Measurements from ENCODE around the gene PCED1B.
"Not testable (repeated sequence)": the region's sequence is repeated elsewhere in the genome, so short reads cannot be mapped to it uniquely, and the experiment has no call there.

Gene PCED1B

DNA sequence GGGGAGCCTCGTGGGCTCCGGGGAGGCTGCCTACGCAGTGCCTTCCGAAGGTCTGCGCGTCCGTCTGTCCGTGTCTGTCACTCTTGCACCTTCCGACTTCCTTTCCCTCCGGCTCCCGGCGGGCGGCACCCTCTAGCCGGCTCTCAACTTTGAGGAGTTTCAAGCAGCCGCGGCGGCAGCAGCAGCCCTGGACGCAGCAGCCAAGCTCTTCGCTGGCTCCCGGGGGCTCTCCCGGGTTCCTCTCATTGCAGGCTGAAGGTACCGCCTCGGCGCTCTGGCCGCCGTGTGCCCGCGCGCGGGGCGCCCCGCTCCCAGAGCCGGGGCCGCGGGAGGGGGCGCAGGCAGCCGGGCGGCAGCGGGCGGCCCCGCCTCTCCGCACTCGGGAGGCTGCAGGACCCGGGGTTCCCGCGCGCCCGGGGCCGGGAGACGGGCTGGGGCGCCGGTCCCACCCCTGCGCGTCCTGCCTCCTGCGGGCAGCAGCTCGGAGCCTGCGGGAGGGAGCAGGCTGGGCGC lies at the start of gene PCED1B, which contains the start of gene AMIGO2:
Gene PCED1B, plus strand, starts transcription at position 154 of the 513 bp plus-strand sequence. CDS start 155,443 bp downstream, outside the sequence.
Gene AMIGO2, minus strand, starts transcription at position 492 of the 513 bp plus-strand sequence. CDS start 957 bp downstream, outside the sequence.
- peak; percentile 52 for DNase-seq (ENCODE audit: low read depth)

DNA sequence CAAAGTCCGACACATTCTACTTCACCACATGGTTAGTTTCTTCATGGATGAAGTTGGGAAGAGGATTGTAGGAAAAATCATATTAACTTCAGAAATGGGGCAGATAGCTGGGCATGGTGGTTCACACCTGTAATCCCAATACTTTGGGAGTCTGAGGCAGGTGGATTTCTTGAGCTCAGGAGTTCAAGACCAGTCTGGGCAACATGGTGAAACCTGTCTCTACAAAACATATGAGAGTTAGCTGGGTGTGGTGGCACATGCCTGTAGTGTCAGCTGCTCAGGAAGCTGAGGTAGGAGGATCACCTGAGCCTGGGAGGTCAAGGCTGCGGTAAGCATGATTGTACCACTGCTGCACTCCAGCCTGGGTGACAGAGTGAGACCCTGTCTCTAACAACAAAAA lies 49.5 kb upstream of the PCED1B start:
- no peak for DNase-seq (ENCODE audit: low read depth)

DNA sequence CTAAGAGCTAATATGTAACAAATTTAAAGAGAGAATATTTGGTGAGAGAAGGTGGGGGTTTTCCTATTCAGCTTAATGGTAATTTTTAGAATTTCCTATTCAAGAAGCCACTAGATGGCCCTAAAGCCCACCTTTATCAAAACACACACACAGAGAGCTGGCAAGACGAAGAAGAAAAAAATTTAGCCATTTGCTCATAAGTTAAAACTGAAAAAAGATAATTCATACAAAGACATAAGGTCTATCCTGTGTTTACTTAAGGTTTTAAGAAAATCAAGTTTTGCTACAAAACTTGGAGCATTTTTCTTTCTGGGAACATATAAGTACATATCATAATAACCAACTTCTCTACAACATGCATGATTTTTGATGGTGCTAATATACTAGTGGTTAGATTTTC lies 46.8 kb upstream of the PCED1B start:
- no peak for DNase-seq (ENCODE audit: low read depth)

DNA sequence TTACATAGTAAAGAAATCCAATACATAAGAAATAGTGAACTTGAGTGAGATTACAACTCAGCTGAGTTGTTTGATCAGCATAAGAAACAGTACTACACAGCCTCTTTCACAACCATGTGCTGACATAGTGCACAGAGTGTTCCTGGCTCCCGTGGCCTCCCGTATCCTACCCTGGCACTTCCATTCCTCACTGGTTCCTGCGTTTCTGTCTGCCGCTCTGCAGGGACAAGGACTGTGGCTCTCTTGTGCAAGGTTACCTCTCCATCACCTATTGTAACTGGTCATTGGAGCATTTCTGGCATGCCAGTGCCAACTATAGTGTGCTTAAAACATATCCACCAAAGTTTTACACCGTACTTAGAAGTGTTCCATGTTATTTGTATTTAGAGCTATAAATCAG lies 46.3 kb upstream of the PCED1B start:
- no peak for DNase-seq (ENCODE audit: low read depth)

DNA sequence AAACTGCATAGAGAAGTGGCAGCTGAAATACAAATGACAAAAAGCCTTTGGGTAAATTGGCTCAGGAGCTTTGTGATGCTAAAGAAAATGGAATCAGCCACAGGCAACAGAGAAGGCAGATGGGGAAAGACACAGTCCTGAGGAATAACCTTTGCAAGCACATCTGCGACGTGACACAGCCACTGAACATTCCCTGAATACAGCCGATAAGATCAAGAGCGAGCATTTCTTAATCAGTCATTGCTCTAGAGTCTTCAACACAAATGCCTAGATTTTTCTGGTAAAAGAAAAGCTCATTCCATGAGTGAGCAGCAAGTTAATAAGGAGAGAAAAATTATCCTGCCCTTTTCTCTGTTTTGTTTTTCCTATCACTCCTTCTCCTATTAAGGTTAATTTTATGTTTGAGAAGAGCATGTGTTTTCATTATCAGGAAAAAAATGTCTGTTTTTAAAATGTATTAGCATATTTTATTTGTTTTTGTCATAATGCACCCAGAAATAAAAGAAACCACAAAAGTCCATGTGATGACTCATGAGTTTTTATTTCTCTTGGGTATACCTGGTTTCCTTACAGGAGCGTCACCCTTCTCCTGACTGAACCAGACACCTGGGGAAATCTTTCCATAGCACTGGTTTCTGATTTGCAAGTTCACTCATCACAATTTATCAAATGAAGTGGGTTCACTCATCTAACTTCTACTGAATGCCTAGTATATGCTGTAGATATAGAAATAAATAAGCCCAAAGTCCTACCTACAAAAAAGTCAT lies 45.4 kb upstream of the PCED1B start:
- no peak for DNase-seq (ENCODE audit: low read depth)

DNA sequence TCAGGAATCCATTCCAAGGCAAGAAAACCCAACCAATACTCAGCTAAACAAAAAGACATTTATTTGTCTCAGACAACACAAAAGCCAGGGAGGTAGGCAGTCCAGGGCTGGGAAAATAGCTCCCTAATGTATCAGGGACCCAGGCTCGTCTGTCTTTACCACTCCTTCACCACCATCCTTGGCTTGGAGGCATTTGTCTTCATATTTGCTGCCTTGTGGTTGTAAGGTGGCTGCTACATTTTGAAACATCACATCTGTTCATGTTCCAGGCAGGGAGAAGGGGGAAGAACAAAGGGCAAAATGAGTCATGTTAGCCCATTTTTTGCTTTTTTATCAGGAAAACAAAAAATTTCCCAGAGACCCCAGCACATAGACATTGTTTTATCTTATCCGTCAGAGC lies 44.8 kb upstream of the PCED1B start:
- no peak for DNase-seq (ENCODE audit: low read depth)

DNA sequence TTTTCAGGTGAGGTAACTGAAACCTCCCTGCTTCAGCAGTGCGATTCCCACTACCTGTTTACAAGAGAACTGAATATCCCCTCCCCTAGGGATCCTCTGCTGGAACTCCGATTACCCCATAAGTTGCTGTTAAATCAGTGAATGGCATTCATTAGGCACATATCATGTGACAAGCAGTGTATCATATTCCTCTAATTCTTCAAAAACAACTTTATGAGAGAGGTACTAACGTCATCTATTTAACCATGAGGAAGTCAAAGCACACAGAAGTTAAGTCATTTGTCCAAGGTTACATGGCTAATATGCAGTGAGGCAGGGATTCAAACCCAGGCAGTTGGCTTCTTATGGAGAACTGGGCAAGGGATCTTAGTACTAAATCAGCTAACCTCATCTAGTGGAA lies 43.9 kb upstream of the PCED1B start:
- DNase-seq (ENCODE audit: low read depth) = no peak

DNA sequence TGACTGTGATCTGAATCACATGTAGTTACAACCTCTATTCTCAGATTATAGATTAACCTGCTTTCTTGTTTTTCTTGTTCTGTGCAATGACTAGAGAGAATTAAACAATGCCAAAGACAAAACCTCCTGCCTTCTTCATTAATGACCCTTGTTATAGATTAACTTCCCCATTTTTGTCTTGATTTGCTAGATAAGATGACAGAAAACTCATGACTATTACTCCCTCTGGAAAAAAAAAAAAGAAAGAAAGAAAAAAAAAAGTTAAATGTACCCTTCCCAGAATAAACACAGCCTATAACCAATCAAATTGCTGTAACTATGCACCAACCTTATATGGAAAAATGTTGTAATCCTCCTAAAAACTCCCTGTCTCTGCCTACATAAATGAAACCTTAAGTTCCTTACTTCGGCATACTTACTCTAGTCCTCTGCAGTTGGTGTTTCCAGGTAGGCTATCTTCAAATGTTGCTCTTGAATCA lies 41.1 kb upstream of the PCED1B start:
- DNase-seq (ENCODE audit: low read depth) = no peak

DNA sequence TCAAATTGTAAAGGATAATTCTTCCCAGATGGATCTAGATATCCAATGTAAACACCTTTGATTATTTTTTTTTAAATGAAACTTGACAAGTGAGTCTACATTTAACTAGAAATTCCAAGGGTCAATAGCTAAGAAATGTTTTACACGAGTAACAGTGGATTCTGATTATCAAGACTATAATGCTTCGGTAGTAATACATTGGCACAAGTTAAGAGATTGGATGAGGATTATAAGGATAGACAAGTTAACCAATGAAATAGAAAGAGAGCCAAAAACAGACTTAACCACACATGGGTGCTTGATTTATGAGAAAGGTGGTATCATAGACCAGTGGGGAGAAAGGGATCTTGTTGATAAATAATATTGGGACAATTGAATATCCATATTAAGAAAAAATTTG lies 40.3 kb upstream of the PCED1B start:
- DNase-seq (ENCODE audit: low read depth) = no peak

DNA sequence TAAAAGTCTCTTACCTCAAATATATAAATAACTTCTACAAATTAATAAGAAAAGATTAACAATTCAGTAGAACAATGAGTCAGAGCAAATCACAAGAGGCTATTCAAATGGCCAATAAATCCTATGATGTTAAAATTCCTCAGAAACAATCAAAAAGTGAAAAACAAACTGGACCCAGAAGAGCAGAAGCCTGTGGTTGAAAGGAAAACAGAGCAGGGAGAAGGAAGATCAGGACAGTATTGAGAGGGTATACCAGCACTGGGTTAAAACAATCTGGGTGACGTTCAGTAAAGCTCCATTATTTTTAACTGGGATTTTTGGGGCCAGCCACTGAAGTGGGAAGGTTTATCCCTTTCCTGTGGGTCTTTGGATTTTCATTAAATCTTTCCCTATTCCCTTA lies 39.7 kb upstream of the PCED1B start:
- DNase-seq (ENCODE audit: low read depth) = no peak

DNA sequence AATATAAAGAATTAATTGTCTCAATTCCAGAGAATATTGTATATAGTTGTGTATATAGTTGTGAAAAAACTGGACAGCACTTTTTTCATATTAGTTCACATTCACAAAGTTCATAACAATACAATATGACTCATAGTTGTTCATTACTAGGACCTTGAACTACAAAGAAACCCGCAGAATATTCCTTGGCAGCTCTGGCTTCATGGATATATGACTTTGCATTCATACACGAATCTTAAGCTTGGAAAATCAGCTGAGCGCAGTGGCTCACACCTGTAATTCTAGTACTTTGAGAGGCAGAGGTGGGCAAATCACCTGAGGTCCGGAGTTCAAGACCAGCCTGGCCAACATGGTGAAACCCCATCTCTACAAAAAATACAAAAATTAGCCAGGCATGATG lies 38.1 kb upstream of the PCED1B start:
- DNase-seq (ENCODE audit: low read depth) = no peak

- DNase-seq (ENCODE audit: low read depth) = no peak
Measured at GRCh38 chr12:47048541-47048940, 30.9 kb upstream of the PCED1B start.

DNA sequence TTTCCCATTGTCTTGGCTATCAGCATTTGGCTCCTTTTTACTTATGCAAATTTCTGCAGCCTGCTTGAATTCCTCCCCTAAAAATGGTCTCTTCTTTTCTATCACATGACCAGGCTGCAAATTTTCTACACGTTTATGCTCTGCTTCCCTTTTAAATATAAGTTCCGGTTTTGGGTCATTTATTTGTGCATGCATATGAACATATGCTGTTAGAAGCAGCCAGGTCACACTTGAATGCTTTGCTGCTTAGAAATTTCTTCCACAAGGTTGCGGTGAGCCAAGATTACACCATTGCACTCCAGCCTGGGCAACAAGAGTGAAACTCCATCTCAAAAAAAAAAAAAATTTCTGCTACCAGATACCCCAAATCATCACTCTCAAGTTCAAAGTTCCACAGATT lies 28.1 kb upstream of the PCED1B start:
- not testable (repeated sequence) for DNase-seq (ENCODE audit: low read depth)

DNA sequence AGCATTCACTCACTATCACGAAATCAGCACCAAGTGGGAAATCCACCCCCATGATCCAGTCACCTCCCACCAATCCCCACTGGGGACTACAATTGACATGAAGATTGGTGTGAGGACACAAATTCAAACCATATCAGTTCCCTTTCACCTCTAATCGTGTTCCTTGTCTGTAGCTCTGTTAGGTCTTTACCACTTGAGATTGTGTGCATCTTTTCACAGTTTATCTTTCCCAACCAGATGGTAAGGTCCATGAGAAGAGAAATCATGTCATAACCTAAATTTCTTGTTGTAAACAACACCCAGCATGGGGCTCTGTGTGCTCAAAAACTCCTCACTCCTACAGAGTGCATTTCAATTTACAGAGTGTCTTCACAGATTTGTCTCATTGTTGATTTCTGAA lies 27.1 kb upstream of the PCED1B start:
- no peak for DNase-seq (ENCODE audit: low read depth)

DNA sequence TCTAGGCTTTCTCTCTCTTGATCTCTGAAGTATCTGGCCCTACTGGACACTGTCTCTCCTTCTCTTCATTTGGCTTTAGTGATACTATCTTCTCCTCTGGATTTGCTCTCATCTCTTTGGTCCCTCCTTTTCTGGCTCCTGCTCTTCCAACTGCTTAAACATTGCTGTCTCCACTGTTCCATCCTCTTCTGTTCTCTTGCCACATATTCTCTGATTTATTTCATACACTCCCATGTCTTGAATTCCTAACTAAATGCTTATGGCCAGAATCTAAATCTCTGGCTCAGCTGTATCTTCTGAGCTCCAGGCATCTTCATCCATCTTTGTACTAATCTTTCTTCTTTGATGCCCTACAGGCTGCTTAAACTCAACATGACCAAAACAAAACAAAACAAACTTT lies 25.5 kb upstream of the PCED1B start:
- no peak for DNase-seq (ENCODE audit: low read depth)

DNA sequence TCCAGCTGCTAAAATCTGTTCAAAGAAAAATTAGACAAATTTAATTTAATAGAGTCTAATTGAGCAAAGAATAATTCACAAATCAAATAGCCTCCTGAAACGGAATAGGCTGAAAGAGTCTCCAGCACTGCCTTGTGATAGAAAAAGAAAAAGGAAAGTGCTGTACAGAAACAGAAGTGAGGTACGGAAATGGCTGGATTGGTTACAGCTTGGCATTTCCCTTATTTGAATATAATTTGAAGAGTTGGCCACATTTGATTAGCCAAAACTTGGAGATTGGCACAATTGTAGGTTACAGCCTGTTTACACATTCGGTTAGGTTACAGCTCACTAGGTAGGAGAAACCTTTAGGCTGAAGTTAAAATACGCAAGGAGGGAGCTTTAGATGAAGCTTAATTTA lies 24.8 kb upstream of the PCED1B start:
- no peak for DNase-seq (ENCODE audit: low read depth)

DNA sequence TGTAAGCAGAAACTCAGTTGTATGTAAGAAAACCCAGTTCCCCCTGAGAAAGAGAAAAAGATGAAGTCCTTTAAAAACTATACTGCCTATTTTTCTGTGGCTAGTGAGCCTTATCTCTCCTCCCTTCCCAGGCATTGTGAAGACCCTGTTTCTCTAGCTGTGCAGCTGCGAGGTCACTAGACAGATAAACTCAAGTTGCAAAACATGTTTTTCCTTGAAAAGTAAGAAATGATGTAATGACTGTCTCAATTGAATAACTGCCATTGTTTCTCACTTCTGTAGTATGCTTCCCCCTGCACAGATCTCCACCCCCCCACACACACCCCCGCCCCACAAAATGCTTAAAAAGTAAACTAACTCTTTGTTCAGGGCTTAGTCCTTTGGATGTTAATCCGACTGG lies 23.6 kb upstream of the PCED1B start:
- DNase-seq (ENCODE audit: low read depth) = not testable (repeated sequence)

DNA sequence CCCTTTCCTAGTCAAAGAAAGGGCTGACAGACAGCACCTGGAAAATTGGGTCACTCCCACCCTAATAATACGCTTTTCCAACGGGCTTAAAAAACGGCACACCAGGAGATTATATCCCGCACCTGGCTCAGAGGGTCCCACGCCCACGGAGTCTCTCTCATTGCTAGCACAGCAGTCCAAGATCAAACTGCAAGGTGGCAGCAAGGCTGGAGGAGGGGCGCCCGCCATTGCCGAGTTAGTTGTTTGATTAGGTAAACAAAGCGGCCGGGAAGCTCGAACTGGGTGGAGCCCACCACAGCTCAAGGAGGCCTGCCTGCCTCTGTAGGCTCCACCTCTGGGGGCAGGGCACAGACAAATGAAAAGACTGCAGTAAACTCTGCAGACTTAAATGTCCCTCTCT lies 22.5 kb upstream of the PCED1B start:
- not testable (repeated sequence) for DNase-seq (ENCODE audit: low read depth)

DNA sequence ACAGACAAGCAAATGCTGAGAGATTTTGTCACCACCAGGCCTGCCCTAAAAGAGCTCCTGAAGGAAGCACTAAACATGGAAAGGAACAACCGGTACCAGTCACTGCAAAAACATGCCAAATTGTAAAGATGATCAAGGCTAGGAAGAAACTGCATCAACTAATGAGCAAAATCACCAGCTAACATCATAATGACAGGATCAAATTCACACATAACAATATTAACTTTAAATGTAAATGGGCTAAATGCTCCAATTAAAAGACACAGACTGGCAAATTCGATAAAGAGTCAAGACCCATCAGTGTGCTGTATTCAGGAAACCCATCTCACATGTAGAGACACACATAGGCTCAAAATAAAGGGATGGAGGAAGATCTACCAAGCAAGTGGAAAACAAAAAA lies 20.8 kb upstream of the PCED1B start:
- not testable (repeated sequence) for DNase-seq (ENCODE audit: low read depth)

GRCh38 chr12:47065546-47065945 lies 13.9 kb upstream of the PCED1B start:
- DNase-seq (ENCODE audit: low read depth) = no peak

GRCh38 chr12:47066278-47067025 lies 13.0 kb upstream of the PCED1B start:
- DNase-seq (ENCODE audit: low read depth) = no peak

GRCh38 chr12:47067176-47067575 lies 12.2 kb upstream of the PCED1B start:
- no peak for DNase-seq (ENCODE audit: low read depth)

Measured in activated T-cell treated with anti-CD3 and anti-CD28 coated beads for 1 hour (primary cell).